ENCODE results near the gene PPP2R2C. TPM values are rescaled to one million over a fixed set of nuclear protein-coding genes. Genes with fewer than 3 reads are reported as not detected.
A peak's percentile ranks its signal among the peaks of the same experiment; 100 is the strongest.

PPP2R2C gene
- total RNA-seq, 1 experiment from 2014 or later = not detected

DNA sequence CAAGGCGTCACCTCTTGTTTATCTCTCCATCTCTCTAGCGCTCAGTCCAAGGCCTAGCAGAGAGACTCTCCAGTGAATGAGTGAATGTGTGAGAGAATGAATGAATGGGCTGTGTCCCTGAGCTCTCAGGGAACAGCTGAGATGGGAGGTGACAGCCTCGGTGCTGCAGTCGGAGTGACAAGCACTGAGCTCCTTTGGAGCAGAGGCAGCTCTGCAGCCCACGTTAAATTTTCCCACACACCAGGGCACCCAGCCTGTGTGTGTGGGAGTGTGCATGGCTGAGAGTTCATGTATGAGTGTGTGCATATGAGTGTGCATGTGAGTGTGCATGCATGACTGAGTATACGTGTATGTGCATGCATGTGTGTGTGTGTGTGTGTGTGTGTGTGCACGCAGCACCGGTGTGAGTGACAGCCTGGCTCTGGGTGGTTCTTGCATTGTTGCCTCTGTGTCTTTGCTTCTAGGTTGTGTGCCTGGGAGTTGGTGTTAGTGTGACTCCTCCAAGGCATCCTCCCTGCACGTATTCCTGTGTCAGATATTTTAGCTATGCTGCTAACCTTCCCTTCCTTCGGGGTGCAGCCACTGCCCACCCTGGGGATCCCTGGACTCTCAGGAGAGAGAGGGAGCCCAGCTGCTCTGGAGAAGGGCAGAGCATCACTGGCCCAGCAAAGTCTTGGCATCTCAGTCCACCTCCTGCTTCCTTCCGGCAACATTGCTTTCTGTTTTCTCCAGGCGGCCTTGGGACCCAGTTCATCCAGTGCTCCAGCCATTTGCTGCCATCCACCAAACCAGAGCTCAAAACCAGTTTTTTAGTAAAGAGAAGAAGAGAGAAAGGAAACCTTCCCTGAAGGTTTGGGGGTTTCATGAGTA, 98.6 kb downstream of the PPP2R2C start:
- POLR2A ChIA-PET = no interaction called here
- no peaks in the 10 kb centered on the region for H3K27me3 ChIP-seq (replicated peaks; ENCODE audit: control insufficient read depth, insufficient read depth, low read length)
- CTCF ChIA-PET = no interaction called here
- no peak overlapping the region for H3K4me3 ChIP-seq (ENCODE audit: low read depth, low read length)
- no peak for DNase-seq
- H3K9me3 ChIP-seq = no peaks in the 10 kb centered on the region
- no peaks in the 10 kb centered on the region for H3K4me1 ChIP-seq
- H3K36me3 ChIP-seq (ENCODE audit: control insufficient read depth, insufficient read depth, low read length) = no peaks in the 10 kb centered on the region
- TF ChIP-seq, protein P1, sequence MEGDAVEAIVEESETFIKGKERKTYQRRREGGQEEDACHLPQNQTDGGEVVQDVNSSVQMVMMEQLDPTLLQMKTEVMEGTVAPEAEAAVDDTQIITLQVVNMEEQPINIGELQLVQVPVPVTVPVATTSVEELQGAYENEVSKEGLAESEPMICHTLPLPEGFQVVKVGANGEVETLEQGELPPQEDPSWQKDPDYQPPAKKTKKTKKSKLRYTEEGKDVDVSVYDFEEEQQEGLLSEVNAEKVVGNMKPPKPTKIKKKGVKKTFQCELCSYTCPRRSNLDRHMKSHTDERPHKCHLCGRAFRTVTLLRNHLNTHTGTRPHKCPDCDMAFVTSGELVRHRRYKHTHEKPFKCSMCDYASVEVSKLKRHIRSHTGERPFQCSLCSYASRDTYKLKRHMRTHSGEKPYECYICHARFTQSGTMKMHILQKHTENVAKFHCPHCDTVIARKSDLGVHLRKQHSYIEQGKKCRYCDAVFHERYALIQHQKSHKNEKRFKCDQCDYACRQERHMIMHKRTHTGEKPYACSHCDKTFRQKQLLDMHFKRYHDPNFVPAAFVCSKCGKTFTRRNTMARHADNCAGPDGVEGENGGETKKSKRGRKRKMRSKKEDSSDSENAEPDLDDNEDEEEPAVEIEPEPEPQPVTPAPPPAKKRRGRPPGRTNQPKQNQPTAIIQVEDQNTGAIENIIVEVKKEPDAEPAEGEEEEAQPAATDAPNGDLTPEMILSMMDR (IDR thresholded peaks at IDR 0.05; ENCODE audit: insufficient read depth in 1 of 2, low read depth in 1 of 2, low read length in 1 of 2, severe bottlenecking in 1 of 2, unreplicated experiment in 1 of 2) = no peak
- Mint-ChIP-seq H3K27me3 (ENCODE audit: insufficient read depth, unreplicated experiment) (peaks cover 7% of the 10 kb centered on the region), H3K27ac (ENCODE audit: unreplicated experiment) (no peak overlapping the region), H3K4me1 (ENCODE audit: low read depth, unreplicated experiment) (no peaks in the 10 kb centered on the region), H3K36me3 (ENCODE audit: insufficient read depth, unreplicated experiment) (no peaks in the 10 kb centered on the region), H3K9me3 (ENCODE audit: unreplicated experiment) (no peaks in the 10 kb centered on the region), H3K4me3 (ENCODE audit: unreplicated experiment) (no peak overlapping the region)
- no TSS peak for BruUV-seq (replicated peaks)
- intact Hi-C loops (cut with micrococcal nuclease; ENCODE audit: unreplicated experiment) = no loop called here

DNA sequence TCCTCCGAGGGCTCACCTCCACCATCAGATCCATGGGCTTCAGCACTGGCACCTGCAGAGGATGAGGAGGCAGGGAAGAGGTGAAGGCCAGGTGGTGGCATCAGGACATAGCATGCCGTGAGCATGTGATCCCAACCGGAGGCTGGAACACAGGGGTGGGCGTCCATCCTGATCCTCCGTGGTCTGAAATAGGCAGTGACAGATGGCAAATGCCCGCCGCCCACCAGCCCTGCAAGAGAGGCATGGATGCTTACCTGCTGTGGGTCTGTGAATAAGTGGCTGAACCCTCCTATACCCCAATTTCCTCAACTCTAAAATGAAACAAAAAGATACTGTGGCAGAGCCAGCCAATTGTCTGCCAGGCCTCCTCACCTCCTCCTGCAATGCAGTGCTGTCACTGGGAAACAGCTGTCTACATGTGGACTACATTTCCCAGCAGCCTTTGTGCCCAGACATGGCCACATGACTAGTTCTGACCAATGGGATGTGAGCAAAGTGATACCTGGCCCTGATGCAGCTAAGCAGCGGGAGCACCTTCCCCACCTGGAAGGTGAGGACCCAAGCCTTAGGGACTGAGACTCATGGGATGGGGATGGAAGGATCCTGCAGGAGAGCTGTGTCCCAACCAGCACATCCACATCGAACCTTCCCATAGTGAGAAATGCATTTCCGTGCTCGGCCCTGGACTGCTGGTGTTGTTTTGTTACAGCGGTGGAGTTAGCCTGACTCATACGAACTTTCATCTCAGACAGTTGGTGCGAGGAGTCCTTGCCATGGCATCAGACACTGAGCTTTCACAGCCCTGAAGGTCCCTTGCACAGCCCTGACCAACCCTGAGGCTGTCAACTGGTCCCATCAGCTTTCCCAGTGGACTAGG, 99.5 kb downstream of the PPP2R2C start:
- no peaks in the 10 kb centered on the region for H3K27me3 ChIP-seq (replicated peaks; ENCODE audit: control insufficient read depth, insufficient read depth, low read length)
- Mint-ChIP-seq H3K36me3 (ENCODE audit: insufficient read depth, unreplicated experiment) (no peaks in the 10 kb centered on the region), H3K4me3 (ENCODE audit: unreplicated experiment) (no peak overlapping the region), H3K4me1 (ENCODE audit: low read depth, unreplicated experiment) (no peaks in the 10 kb centered on the region), H3K27me3 (ENCODE audit: insufficient read depth, unreplicated experiment) (peaks cover 15% of the 10 kb centered on the region), H3K27ac (ENCODE audit: unreplicated experiment) (no peak overlapping the region), H3K9me3 (ENCODE audit: unreplicated experiment) (no peaks in the 10 kb centered on the region)
- H3K36me3 ChIP-seq (ENCODE audit: control insufficient read depth, insufficient read depth, low read length) = no peaks in the 10 kb centered on the region
- no peaks in the 10 kb centered on the region for H3K4me1 ChIP-seq
- no TSS peak for BruUV-seq (replicated peaks)
- intact Hi-C loops (cut with micrococcal nuclease; ENCODE audit: unreplicated experiment) = no loop called here
- DNase-seq = peak; percentile 50 to 63
- no peak overlapping the region for H3K4me3 ChIP-seq (ENCODE audit: low read depth, low read length)
- TF ChIP-seq, protein P1 (IDR thresholded peaks at IDR 0.05; ENCODE audit: insufficient read depth in 1 of 2, low read depth in 1 of 2, low read length in 1 of 2, severe bottlenecking in 1 of 2, unreplicated experiment in 1 of 2) = no peak
- ChIA-PET CTCF (no interaction called here), POLR2A (no interaction called here)
- no peaks in the 10 kb centered on the region for H3K9me3 ChIP-seq

DNA sequence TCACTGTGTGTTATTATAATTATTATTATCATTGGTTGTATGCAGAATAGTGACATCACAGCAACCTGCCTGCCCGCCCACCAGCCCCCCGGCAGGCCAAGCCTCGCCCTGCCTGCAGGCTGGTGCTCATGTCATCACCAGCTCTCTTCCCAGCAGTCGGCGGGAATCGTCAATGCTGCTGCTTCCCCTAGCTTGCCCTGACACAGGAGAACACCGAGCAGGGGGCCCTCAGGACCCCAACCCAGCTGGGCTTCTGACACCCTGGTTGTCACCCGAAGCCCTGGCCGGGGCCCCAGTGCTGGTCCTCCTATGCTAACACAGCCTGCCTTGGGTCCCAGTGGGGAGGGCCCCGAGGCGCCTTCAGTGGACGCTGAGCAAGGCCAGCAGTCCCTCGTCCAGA, 100.6 kb downstream of the PPP2R2C start:
- H3K36me3 ChIP-seq (ENCODE audit: control insufficient read depth, insufficient read depth, low read length) = no peaks in the 10 kb centered on the region
- Mint-ChIP-seq H3K27me3 (ENCODE audit: insufficient read depth, unreplicated experiment) (peaks cover 17% of the 10 kb centered on the region), H3K9me3 (ENCODE audit: unreplicated experiment) (no peaks in the 10 kb centered on the region), H3K36me3 (ENCODE audit: insufficient read depth, unreplicated experiment) (no peaks in the 10 kb centered on the region), H3K4me1 (ENCODE audit: low read depth, unreplicated experiment) (no peaks in the 10 kb centered on the region), H3K4me3 (ENCODE audit: unreplicated experiment) (no peak overlapping the region), H3K27ac (ENCODE audit: unreplicated experiment) (no peak overlapping the region)
- POLR2A ChIA-PET = no interaction called here
- no peaks in the 10 kb centered on the region for H3K27me3 ChIP-seq (replicated peaks; ENCODE audit: control insufficient read depth, insufficient read depth, low read length)
- intact Hi-C loops (cut with micrococcal nuclease; ENCODE audit: unreplicated experiment) = no loop called here
- BruUV-seq (replicated peaks) = no TSS peak
- no peaks in the 10 kb centered on the region for H3K4me1 ChIP-seq
- DNase-seq = no peak
- no peaks in the 10 kb centered on the region for H3K9me3 ChIP-seq
- no peak overlapping the region for H3K4me3 ChIP-seq (ENCODE audit: low read depth, low read length)
- CTCF ChIA-PET = no interaction called here
- TF ChIP-seq, protein P1 (IDR thresholded peaks at IDR 0.05; ENCODE audit: insufficient read depth in 1 of 2, low read depth in 1 of 2, low read length in 1 of 2, severe bottlenecking in 1 of 2, unreplicated experiment in 1 of 2) = no peak
